GM21515 (cell line): ENCODE results near the gene CCNY.
"Not testable (repeated sequence)": the region's sequence is repeated elsewhere in the genome, so short reads cannot be mapped to it uniquely, and the experiment has no call there.

Experiments
- ATAC-seq: cut with Tn5 transposase; IDR thresholded peaks from one replicate; pipeline ENCODE4 v1.9.1; 2021; ENCODE audit not compliant: unreplicated experiment

Gene CCNY

GRCh38 chr10:35506741-35507140, 170.4 kb downstream of the CCNY start:
- no peak for ATAC-seq

- no peak for ATAC-seq
Observed at GRCh38 chr10:35507519-35508109, 171.3 kb downstream of the CCNY start.

- ATAC-seq = no peak
Observed at GRCh38 chr10:35508647-35509046, 172.3 kb downstream of the CCNY start.

GRCh38 chr10:35510891-35511290, 174.6 kb downstream of the CCNY start:
- ATAC-seq = no peak

- no peak for ATAC-seq
Observed at GRCh38 chr10:35511647-35512046, 175.3 kb downstream of the CCNY start.

- ATAC-seq = no peak
Observed at GRCh38 chr10:35516102-35516670, 179.9 kb downstream of the CCNY start.

GRCh38 chr10:35517431-35518181, 181.3 kb downstream of the CCNY start:
- ATAC-seq = no peak

GRCh38 chr10:35518187-35518586, 181.9 kb downstream of the CCNY start:
- ATAC-seq = not testable (repeated sequence)

- no peak for ATAC-seq
Observed at GRCh38 chr10:35520996-35521395, 184.7 kb downstream of the CCNY start.

GRCh38 chr10:35523670-35524225, 187.4 kb downstream of the CCNY start:
- ATAC-seq = no peak

- no peak for ATAC-seq
Observed at GRCh38 chr10:35526746-35527145, 190.4 kb downstream of the CCNY start.

GRCh38 chr10:35532141-35532540, 195.8 kb downstream of the CCNY start:
- ATAC-seq = no peak

- ATAC-seq = no peak
Observed at GRCh38 chr10:35533565-35533964, 197.3 kb downstream of the CCNY start.

- no peak for ATAC-seq
Observed at GRCh38 chr10:35535136-35535535, 198.8 kb downstream of the CCNY start.

- ATAC-seq = no peak
Observed at GRCh38 chr10:35536789-35537188, 200.5 kb downstream of the CCNY start.

- not testable (repeated sequence) for ATAC-seq
Observed at GRCh38 chr10:35537925-35538324, 201.6 kb downstream of the CCNY start.

- ATAC-seq = no peak
Observed at GRCh38 chr10:35540296-35541164, 204.2 kb downstream of the CCNY start.

- no peak for ATAC-seq
Observed at GRCh38 chr10:35541720-35542119, 205.4 kb downstream of the CCNY start.

GRCh38 chr10:35542303-35542702, 206.0 kb downstream of the CCNY start:
- no peak for ATAC-seq

GRCh38 chr10:35545079-35545657, 208.9 kb downstream of the CCNY start:
- no peak for ATAC-seq
